Measurements from ENCODE around the gene TPD52L1. TPM values are rescaled to one million over a fixed set of nuclear protein-coding genes. Genes with fewer than 3 reads are reported as not detected.
A peak's percentile ranks its signal among the peaks of the same experiment; 100 is the strongest.

Gene TPD52L1
- total RNA-seq, 6 experiments from 2014 or later, result 36.8 to 119 (median 47.7) TPM

DNA sequence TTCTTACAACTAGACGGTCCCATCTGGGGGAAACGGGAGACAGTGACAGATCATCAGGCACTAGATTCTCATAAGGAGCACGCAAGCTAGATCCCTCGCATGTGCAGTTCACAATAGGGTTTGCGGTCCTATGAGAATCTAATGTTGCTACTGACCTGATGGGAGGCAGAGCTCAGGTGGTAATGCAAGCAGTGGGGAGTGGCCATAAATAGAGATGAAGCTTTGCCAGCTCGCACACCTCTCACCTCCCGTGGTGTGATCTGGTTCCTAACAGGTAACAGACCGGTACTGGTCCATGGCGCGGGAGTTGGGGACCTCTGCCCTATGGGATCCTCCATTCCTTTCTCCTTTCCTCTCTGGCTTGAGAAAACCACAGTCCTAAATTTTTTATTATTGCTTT is 63.8 kb downstream of the TPD52L1 start:
- intact Hi-C loops (cut with DNase I), result no loop called here
- no peaks in the 10 kb centered on the region for H3K9me3 ChIP-seq
- no peak overlapping the region for H3K27ac ChIP-seq
- H3K27me3 ChIP-seq, result no peaks in the 10 kb centered on the region
- H3K4me1 ChIP-seq, result no peaks in the 10 kb centered on the region
- 100% methylated on average over 7 of the region's 10 CpGs for WGBS (ENCODE audit: insufficient coverage, low coverage, low lambda C conversion rate, missing lambda C conversion rate)
- TF ChIP-seq POLR2A (IDR thresholded peaks at IDR 0.05), result no peak
- DNase-seq (no peak), ATAC-seq (no peak)
- no peaks in the 10 kb centered on the region for H3K36me3 ChIP-seq
- H3K4me3 ChIP-seq, result no peak overlapping the region

- Histone ChIP-seq H3K9me3 (no peaks in the 10 kb centered on the region), H3K4me1 (no peaks in the 10 kb centered on the region), H3K4me3 (no peak overlapping the region), H3K27me3 (no peaks in the 10 kb centered on the region), H3K36me3 (no peaks in the 10 kb centered on the region), H3K27ac (no peak overlapping the region)
- no peak for TF ChIP-seq POLR2A (IDR thresholded peaks at IDR 0.05)
- TF ChIP-seq, protein P1, sequence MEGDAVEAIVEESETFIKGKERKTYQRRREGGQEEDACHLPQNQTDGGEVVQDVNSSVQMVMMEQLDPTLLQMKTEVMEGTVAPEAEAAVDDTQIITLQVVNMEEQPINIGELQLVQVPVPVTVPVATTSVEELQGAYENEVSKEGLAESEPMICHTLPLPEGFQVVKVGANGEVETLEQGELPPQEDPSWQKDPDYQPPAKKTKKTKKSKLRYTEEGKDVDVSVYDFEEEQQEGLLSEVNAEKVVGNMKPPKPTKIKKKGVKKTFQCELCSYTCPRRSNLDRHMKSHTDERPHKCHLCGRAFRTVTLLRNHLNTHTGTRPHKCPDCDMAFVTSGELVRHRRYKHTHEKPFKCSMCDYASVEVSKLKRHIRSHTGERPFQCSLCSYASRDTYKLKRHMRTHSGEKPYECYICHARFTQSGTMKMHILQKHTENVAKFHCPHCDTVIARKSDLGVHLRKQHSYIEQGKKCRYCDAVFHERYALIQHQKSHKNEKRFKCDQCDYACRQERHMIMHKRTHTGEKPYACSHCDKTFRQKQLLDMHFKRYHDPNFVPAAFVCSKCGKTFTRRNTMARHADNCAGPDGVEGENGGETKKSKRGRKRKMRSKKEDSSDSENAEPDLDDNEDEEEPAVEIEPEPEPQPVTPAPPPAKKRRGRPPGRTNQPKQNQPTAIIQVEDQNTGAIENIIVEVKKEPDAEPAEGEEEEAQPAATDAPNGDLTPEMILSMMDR (IDR thresholded peaks at IDR 0.05), result no peak
- ATAC-seq (no peak), DNase-seq (no peak)
- intact Hi-C loops (cut with DNase I), result no loop called here
- 91% methylated on average over 1 of the region's 2 CpGs for WGBS (ENCODE audit: insufficient coverage, low coverage, low lambda C conversion rate, missing lambda C conversion rate)
These were observed 64.4 kb downstream of the TPD52L1 start for GRCh38 chr6:125217992-125218391.

- no peak overlapping the region for H3K27ac ChIP-seq
- no peaks in the 10 kb centered on the region for H3K27me3 ChIP-seq
- ATAC-seq (no peak), DNase-seq (no peak)
- WGBS (ENCODE audit: insufficient coverage, low coverage, low lambda C conversion rate, missing lambda C conversion rate), result 73% methylated on average over 4 of the region's 5 CpGs
- no peaks in the 10 kb centered on the region for H3K9me3 ChIP-seq
- TF ChIP-seq POLR2A (IDR thresholded peaks at IDR 0.05), result no peak
- TF ChIP-seq, protein P1 (IDR thresholded peaks at IDR 0.05), result no peak
- no peak overlapping the region for H3K4me3 ChIP-seq
- H3K36me3 ChIP-seq, result no peaks in the 10 kb centered on the region
- no peaks in the 10 kb centered on the region for H3K4me1 ChIP-seq
- intact Hi-C loops (cut with DNase I), result no loop called here
These were observed 65.9 kb downstream of the TPD52L1 start for GRCh38 chr6:125219361-125219895.

- DNase-seq, result no peak
- Histone ChIP-seq H3K27ac (no peak overlapping the region), H3K36me3 (no peaks in the 10 kb centered on the region), H3K4me1 (no peaks in the 10 kb centered on the region), H3K4me3 (no peak overlapping the region), H3K9me3 (no peaks in the 10 kb centered on the region), H3K27me3 (no peaks in the 10 kb centered on the region)
- WGBS (ENCODE audit: insufficient coverage, low coverage, low lambda C conversion rate, missing lambda C conversion rate), result 56% methylated on average over 2 of the region's 2 CpGs
- ATAC-seq, result peak in 2 of 4 donors; percentile 16 to 44
- TF ChIP-seq, protein P1 (IDR thresholded peaks at IDR 0.05), result no peak
- intact Hi-C loops (cut with DNase I), result no loop called here
These were observed 67.1 kb downstream of the TPD52L1 start for GRCh38 chr6:125220712-125221111.

DNA sequence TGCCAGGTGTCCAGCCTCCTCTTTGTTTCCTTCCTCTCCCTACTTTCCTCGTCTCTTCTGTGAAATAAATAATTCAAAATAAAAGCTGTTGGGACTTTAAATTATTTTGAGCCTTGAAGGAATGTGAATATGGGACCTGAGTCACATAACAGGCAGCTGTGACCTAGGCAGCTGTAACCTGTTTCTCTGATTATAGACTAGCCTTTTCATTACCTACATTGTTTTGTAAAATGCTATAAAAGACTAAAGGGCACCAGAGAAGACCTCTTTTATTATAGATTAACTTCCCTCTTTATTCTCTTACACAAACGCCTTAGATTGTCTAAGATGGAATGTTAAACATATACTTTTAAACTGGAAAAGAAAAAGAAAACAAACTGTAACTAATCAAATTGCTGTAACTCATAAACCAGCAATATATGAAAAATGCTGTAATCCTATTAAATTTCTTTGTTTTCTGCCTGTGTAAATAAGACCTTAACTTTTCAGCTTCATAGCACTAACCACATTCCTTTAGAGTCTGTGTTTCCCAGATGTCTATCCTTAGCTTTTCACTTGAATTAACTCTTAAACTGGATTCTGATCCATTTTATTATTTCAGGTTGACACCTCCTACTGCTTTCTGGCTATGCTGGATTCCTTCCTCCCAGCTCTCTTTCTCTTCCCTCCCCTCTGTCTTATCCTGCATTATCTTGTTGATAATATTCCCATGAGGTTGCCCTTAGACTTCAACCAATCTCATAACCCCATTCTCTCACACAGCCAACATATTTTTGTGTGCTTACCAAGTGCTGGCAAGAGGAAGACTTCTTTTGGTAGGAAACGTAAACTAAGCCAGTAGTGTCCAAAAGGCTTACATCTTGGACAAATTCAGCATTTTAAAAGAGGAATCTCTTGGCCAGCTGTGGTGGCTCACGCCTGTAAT is 69.2 kb downstream of the TPD52L1 start:
- WGBS (ENCODE audit: insufficient coverage, low coverage, low lambda C conversion rate, missing lambda C conversion rate), result 52% methylated on average over 3 of the region's 4 CpGs
- TF ChIP-seq, protein P1 (IDR thresholded peaks at IDR 0.05), result no peak
- TF ChIP-seq POLR2A (IDR thresholded peaks at IDR 0.05), result no peak
- intact Hi-C loops (cut with DNase I), result no loop called here
- Histone ChIP-seq H3K4me1 (no peaks in the 10 kb centered on the region), H3K27ac (no peak overlapping the region), H3K36me3 (no peaks in the 10 kb centered on the region), H3K4me3 (no peak overlapping the region), H3K9me3 (no peaks in the 10 kb centered on the region), H3K27me3 (no peaks in the 10 kb centered on the region)
- no peak for DNase-seq
- no peak for ATAC-seq

Measured in right lobe of liver (tissue), 6 donors.